Testis (tissue), 2 donors: ENCODE results near the gene SPIN2A.

Source experiments
- CTCF ChIP-seq, 3 experiments: fragments of 450-650 bp in 2 of 3; fragments of 200-600 bp in 1 of 3; sonication (generic) in 1 of 3; IDR thresholded peaks; one replicate each; pipeline ENCODE4 v1.5.1; 2016 to 2019; ENCODE audit warnings: antibody characterized with exemption in 3 of 3, mild to moderate bottlenecking in 2 of 3, moderate library complexity in 1 of 3
- POLR2A ChIP-seq: fragments of 450-650 bp; IDR thresholded peaks from one replicate; pipeline ENCODE4 v1.6.1; 2017; ENCODE audit warnings: antibody characterized with exemption, mild to moderate bottlenecking, moderate library complexity

GRCh38 chrX:57155171-57155570 is 18.0 kb upstream of the SPIN2A start:
- TF ChIP-seq CTCF (IDR thresholded peaks at IDR 0.05) = no peak
- no peak for TF ChIP-seq POLR2A
